Measurements from ENCODE around the gene GTPBP4. TPM values are rescaled to one million over a fixed set of nuclear protein-coding genes. Genes with fewer than 3 reads are reported as not detected.
"Not testable (repeated sequence)": the region's sequence is repeated elsewhere in the genome, so short reads cannot be mapped to it uniquely, and the experiment has no call there.

GTPBP4 gene
- total RNA-seq, 1 donor from 2014 or later = 14.1 TPM

DNA sequence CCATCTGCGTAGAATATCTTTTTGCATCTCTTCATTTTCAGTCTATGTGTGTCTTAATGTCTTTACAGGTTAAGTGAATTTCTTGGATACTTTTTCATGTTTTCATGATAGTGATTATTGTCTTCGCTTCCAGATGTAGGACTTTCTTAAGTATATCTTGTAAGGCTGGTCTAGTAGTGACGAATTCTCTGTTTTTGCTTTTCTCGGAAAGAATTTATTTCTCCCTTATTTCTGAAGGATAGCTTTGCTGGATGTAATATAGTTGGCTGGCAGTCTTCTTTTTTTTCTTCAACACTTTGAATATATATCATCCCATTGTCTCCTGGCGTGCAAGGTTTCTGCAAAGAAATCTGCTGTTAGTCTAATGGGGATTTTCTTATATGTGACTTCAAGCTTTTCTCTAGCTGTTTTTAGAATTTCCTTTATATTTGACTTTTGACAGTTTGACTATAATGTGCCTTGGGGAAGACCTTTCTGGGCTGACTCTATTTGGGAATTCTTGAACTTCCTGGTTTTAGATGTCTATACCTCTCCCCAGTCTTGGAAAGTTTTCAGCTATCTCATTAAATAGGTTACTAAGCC lies 14.3 kb downstream of the GTPBP4 start:
- H3K9ac ChIP-seq (ENCODE audit: low read depth in 1 of 3, low read length in 3 of 3) = no peak overlapping the region
- no peak overlapping the region for H3K4me3 ChIP-seq (ENCODE audit: low read length in 3 of 3)
- H3K9me3 ChIP-seq (ENCODE audit: control insufficient read depth in 3 of 3, low read length in 3 of 3) = peaks cover 0 to 6% (median 0%) of the 10 kb centered on the region in 3 donors
- H3K4me1 ChIP-seq (ENCODE audit: control insufficient read depth in 3 of 3, insufficient read depth in 3 of 3, low read length in 3 of 3) = no peaks in the 10 kb centered on the region
- no peak overlapping the region for H3K27ac ChIP-seq (ENCODE audit: low read depth, low read length)
- peaks cover 76 to 90% (median 85%) of the 10 kb centered on the region in 3 donors for H3K36me3 ChIP-seq (ENCODE audit: control insufficient read depth in 3 of 3, insufficient read depth in 3 of 3, low read length in 3 of 3)
- H3K27me3 ChIP-seq (ENCODE audit: control insufficient read depth in 3 of 3, insufficient read depth in 3 of 3, low read length in 3 of 3) = no peaks in the 10 kb centered on the region

DNA sequence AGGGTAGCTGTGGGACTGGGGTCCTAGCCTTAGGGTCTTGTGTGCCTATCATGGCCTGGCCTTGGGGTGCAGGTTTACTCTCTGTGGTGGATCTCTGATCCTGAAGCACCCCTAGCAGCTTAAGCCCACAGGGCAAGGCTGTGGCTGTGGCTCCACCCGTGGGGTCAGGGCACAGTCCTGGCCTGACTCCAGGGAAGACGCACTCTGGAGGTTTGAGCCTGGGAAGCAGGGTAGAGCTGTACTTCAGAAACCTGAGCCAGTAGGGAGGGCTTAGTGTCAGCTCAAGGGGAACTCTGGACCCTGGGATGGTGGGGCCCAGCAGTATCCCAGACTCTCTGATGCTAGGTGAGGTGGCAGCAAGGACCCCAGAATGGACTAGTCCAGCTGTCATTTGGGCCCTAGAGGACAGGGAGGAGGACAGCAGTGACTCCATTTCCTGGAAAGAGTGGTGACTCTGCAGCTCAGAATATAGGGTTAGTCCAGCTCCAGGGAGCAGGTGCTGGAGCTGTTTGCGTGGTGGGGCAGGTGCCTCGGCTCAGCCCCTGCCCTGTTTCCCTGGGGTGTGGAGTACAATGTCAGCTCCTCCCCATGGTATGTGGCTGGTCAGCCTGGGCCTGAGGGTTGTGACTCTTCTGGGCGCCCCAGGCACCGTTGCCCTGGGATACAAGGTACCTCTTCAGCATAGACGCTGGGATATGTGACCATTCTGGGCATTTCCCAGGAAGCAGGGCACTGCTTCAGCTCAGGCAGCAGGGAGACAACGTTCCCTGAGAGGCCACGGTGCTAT lies 15.8 kb downstream of the GTPBP4 start:
- H3K27ac ChIP-seq (ENCODE audit: low read depth, low read length) = no peak overlapping the region
- peaks cover 75 to 86% (median 84%) of the 10 kb centered on the region in 3 donors for H3K36me3 ChIP-seq (ENCODE audit: control insufficient read depth in 3 of 3, insufficient read depth in 3 of 3, low read length in 3 of 3)

DNA sequence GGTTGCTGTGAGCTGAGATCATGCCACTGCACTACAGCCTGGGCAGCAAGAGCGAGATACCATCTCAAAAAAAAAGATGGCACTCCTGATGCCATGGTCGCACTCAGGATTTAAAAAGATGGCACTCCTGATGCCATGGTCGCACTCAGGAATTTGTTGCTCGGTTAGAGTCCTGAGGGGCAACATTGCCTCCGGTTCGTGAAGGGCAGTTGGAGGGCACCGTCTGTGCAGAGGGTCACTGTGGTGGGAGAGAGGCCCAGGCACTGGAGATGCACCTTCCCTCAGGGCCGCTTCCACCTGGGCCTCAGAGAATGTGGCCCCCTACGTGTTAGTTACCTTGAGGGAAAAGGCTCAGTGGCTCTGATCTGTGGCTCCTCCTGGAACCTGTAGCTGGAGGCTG lies 18.3 kb downstream of the GTPBP4 start:
- Histone ChIP-seq H3K9me3 (ENCODE audit: control insufficient read depth in 3 of 3, low read length in 3 of 3) (peaks cover 0 to 6% (median 0%) of the 10 kb centered on the region in 3 donors), H3K9ac (ENCODE audit: low read depth in 1 of 3, low read length in 3 of 3) (no peak overlapping the region), H3K4me1 (ENCODE audit: control insufficient read depth in 3 of 3, insufficient read depth in 3 of 3, low read length in 3 of 3) (no peaks in the 10 kb centered on the region), H3K27me3 (ENCODE audit: control insufficient read depth in 3 of 3, insufficient read depth in 3 of 3, low read length in 3 of 3) (no peaks in the 10 kb centered on the region), H3K27ac (ENCODE audit: low read depth, low read length) (no peak overlapping the region), H3K4me3 (ENCODE audit: low read length in 3 of 3) (no peak overlapping the region), H3K36me3 (ENCODE audit: control insufficient read depth in 3 of 3, insufficient read depth in 3 of 3, low read length in 3 of 3) (peaks cover 75 to 88% (median 84%) of the 10 kb centered on the region in 3 donors)

More for the DNA sequence above, 15.8 kb downstream of the GTPBP4 start:
- Histone ChIP-seq H3K4me3 (ENCODE audit: low read length in 3 of 3) (no peak overlapping the region), H3K4me1 (ENCODE audit: control insufficient read depth in 3 of 3, insufficient read depth in 3 of 3, low read length in 3 of 3) (no peaks in the 10 kb centered on the region), H3K9me3 (ENCODE audit: control insufficient read depth in 3 of 3, low read length in 3 of 3) (peaks cover 0 to 6% (median 0%) of the 10 kb centered on the region in 3 donors), H3K9ac (ENCODE audit: low read depth in 1 of 3, low read length in 3 of 3) (no peak overlapping the region), H3K27me3 (ENCODE audit: control insufficient read depth in 3 of 3, insufficient read depth in 3 of 3, low read length in 3 of 3) (no peaks in the 10 kb centered on the region)

DNA sequence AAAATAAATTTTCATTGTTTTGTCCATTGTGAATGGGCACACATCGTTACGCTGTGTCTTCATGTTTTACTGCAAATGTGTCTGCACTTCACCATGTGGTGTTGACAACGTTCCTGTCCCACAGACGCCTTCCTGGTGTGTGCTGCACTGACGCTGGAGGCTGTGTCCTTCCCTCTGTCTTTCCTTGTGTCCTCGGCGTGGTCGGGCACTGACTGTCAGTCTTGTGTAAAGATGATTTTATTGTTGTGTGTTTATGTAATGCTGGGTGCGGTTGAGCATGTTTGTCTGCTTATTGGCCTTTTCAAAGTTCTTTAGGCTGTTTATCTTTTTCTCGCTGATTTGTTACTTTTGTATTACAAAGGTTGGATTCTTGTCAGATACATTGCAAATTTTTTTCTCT lies 19.3 kb downstream of the GTPBP4 start:
- Histone ChIP-seq H3K4me3 (ENCODE audit: low read length in 3 of 3) (no peak overlapping the region), H3K36me3 (ENCODE audit: control insufficient read depth in 3 of 3, insufficient read depth in 3 of 3, low read length in 3 of 3) (peaks cover 79 to 90% (median 86%) of the 10 kb centered on the region in 3 donors), H3K9me3 (ENCODE audit: control insufficient read depth in 3 of 3, low read length in 3 of 3) (peaks cover 0 to 3% (median 0%) of the 10 kb centered on the region in 3 donors), H3K27me3 (ENCODE audit: control insufficient read depth in 3 of 3, insufficient read depth in 3 of 3, low read length in 3 of 3) (no peaks in the 10 kb centered on the region), H3K9ac (ENCODE audit: low read depth in 1 of 3, low read length in 3 of 3) (no peak overlapping the region), H3K27ac (ENCODE audit: low read depth, low read length) (no peak overlapping the region), H3K4me1 (ENCODE audit: control insufficient read depth in 3 of 3, insufficient read depth in 3 of 3, low read length in 3 of 3) (no peaks in the 10 kb centered on the region)

DNA sequence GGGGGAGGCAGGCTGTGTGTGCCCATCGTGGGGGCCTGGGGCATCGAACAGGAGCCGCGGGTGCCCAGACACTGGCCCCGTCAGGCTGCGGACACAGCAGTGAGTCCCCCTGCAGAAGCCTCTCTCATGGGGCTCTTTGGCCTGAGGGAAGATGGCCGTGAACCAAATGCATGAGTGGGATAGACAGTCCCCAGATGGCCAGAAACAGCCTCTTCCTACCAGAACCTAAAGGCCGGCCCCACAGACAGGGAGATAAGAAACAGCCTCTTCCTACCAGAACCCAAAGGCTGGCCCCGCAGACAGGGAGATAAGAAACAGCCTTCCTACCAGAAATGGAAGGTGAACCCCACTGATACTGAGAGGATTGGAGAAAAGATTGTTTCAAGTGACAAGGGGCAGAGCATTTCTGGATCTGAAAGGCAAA lies 20.8 kb downstream of the GTPBP4 start:
- Histone ChIP-seq H3K4me1 (ENCODE audit: control insufficient read depth in 3 of 3, insufficient read depth in 3 of 3, low read length in 3 of 3) (no peaks in the 10 kb centered on the region), H3K36me3 (ENCODE audit: control insufficient read depth in 3 of 3, insufficient read depth in 3 of 3, low read length in 3 of 3) (peaks cover 71 to 82% (median 79%) of the 10 kb centered on the region in 3 donors), H3K4me3 (ENCODE audit: low read length in 3 of 3) (no peak overlapping the region), H3K9ac (ENCODE audit: low read depth in 1 of 3, low read length in 3 of 3) (no peak overlapping the region), H3K9me3 (ENCODE audit: control insufficient read depth in 3 of 3, low read length in 3 of 3) (no peaks in the 10 kb centered on the region), H3K27me3 (ENCODE audit: control insufficient read depth in 3 of 3, insufficient read depth in 3 of 3, low read length in 3 of 3) (no peaks in the 10 kb centered on the region), H3K27ac (ENCODE audit: low read depth, low read length) (no peak overlapping the region)

DNA sequence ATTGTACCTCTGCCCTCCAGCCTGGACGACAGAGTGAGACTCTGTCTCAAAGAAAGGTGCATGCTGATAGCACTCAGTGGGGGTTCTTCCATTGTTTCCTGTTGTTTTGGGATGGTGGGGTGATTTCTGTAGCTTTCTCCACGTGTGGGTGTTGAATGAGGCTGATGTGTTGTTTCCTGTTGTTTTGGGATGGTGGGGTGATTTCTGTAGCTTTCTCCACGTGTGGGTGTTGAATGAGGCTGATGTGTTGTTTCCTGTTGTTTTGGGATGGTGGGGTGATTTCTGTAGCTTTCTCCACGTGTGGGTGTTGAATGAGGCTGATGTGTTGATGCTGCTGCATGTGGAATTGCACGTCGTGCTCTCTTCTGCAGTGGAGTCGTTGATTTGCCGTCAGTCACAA lies 21.7 kb downstream of the GTPBP4 start:
- H3K27me3 ChIP-seq (ENCODE audit: control insufficient read depth in 3 of 3, insufficient read depth in 3 of 3, low read length in 3 of 3); H3K27ac ChIP-seq (ENCODE audit: low read depth, low read length); H3K4me3 ChIP-seq (ENCODE audit: low read length in 3 of 3); H3K9me3 ChIP-seq (ENCODE audit: control insufficient read depth in 3 of 3, low read length in 3 of 3); H3K4me1 ChIP-seq (ENCODE audit: control insufficient read depth in 3 of 3, insufficient read depth in 3 of 3, low read length in 3 of 3); H3K9ac ChIP-seq (ENCODE audit: low read depth in 1 of 3, low read length in 3 of 3): not testable (repeated sequence)
- peaks cover 66 to 75% (median 74%) of the 10 kb centered on the region in 3 donors for H3K36me3 ChIP-seq (ENCODE audit: control insufficient read depth in 3 of 3, insufficient read depth in 3 of 3, low read length in 3 of 3)

DNA sequence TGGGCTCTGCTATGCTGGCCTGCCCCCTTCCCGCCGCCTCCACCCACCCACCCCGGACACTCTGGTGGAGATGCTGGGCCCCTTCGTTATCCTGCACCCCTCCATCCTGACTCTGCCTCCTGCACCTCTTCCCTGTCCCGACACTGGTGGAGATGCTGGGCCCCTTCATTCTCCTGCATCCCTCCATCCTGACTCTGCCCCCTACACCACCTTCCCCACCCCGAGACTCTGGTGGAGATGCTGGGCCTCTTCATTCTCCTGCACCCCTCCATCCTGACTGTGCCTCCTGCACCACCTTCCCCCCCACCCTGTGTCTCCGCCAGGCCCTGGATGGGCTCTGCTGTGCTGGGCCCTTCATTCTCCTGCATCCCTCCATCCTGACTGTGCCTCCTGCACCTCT lies 22.5 kb downstream of the GTPBP4 start:
- Histone ChIP-seq H3K36me3 (ENCODE audit: control insufficient read depth in 3 of 3, insufficient read depth in 3 of 3, low read length in 3 of 3) (peaks cover 66 to 74% (median 70%) of the 10 kb centered on the region in 3 donors), H3K9ac (ENCODE audit: low read depth in 1 of 3, low read length in 3 of 3) (no peak overlapping the region), H3K4me1 (ENCODE audit: control insufficient read depth in 3 of 3, insufficient read depth in 3 of 3, low read length in 3 of 3) (no peaks in the 10 kb centered on the region), H3K4me3 (ENCODE audit: low read length in 3 of 3) (no peak overlapping the region), H3K27me3 (ENCODE audit: control insufficient read depth in 3 of 3, insufficient read depth in 3 of 3, low read length in 3 of 3) (no peaks in the 10 kb centered on the region), H3K27ac (ENCODE audit: low read depth, low read length) (no peak overlapping the region), H3K9me3 (ENCODE audit: control insufficient read depth in 3 of 3, low read length in 3 of 3) (no peaks in the 10 kb centered on the region)

DNA sequence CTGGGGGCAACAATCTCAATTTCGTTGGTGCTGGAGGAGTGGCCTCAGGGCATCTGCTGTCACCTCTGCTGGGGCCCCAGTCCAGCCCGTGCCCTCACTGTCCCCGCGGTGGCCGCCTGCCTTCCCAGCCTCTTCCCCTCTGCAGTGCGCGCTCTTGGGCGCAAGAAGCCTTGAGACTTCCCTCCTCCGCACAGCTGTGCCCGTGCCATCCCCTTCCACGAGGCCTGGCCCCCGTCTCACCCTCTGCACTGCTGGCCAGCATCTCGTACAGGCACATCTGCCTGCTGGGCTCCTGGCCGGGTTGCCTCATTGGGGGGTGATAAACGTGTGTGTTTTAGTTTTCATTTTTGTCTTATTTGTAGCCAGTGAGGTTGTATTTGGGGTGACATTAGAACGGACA lies 23.5 kb downstream of the GTPBP4 start:
- no peak overlapping the region for H3K9ac ChIP-seq (ENCODE audit: low read depth in 1 of 3, low read length in 3 of 3)
- no peak overlapping the region for H3K4me3 ChIP-seq (ENCODE audit: low read length in 3 of 3)
- no peak overlapping the region for H3K27ac ChIP-seq (ENCODE audit: low read depth, low read length)
- H3K27me3 ChIP-seq (ENCODE audit: control insufficient read depth in 3 of 3, insufficient read depth in 3 of 3, low read length in 3 of 3) = no peaks in the 10 kb centered on the region
- no peaks in the 10 kb centered on the region for H3K4me1 ChIP-seq (ENCODE audit: control insufficient read depth in 3 of 3, insufficient read depth in 3 of 3, low read length in 3 of 3)
- peaks cover 66 to 75% (median 71%) of the 10 kb centered on the region in 3 donors for H3K36me3 ChIP-seq (ENCODE audit: control insufficient read depth in 3 of 3, insufficient read depth in 3 of 3, low read length in 3 of 3)
- no peaks in the 10 kb centered on the region for H3K9me3 ChIP-seq (ENCODE audit: control insufficient read depth in 3 of 3, low read length in 3 of 3)

DNA sequence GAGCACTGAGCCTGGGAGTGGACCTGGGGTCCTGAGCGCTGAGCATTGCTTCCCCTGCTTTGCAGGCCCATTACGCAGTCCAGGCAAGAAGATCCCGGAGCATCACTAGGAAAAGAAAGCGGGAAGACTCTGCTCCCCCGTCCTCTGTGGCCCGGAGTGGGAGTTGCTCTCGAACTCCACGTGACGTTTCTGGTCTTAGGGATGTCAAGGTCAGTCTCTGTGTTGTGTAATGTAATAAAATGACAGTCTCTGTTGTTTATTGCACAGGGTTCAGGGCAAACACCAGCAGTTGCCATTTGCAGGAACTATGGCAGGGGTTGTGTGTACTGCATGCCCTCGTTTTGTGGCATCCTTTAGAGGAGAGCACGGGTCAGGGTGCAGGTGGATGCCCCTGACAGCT lies 27.5 kb downstream of the GTPBP4 start:
- no peaks in the 10 kb centered on the region for H3K27me3 ChIP-seq (ENCODE audit: control insufficient read depth in 3 of 3, insufficient read depth in 3 of 3, low read length in 3 of 3)
- H3K9ac ChIP-seq (ENCODE audit: low read depth in 1 of 3, low read length in 3 of 3) = no peak overlapping the region
- H3K27ac ChIP-seq (ENCODE audit: low read depth, low read length) = no peak overlapping the region
- H3K9me3 ChIP-seq (ENCODE audit: control insufficient read depth in 3 of 3, low read length in 3 of 3) = no peaks in the 10 kb centered on the region
- peaks cover 49 to 62% (median 60%) of the 10 kb centered on the region in 3 donors for H3K36me3 ChIP-seq (ENCODE audit: control insufficient read depth in 3 of 3, insufficient read depth in 3 of 3, low read length in 3 of 3)
- no peaks in the 10 kb centered on the region for H3K4me1 ChIP-seq (ENCODE audit: control insufficient read depth in 3 of 3, insufficient read depth in 3 of 3, low read length in 3 of 3)
- H3K4me3 ChIP-seq (ENCODE audit: low read length in 3 of 3) = no peak overlapping the region

DNA sequence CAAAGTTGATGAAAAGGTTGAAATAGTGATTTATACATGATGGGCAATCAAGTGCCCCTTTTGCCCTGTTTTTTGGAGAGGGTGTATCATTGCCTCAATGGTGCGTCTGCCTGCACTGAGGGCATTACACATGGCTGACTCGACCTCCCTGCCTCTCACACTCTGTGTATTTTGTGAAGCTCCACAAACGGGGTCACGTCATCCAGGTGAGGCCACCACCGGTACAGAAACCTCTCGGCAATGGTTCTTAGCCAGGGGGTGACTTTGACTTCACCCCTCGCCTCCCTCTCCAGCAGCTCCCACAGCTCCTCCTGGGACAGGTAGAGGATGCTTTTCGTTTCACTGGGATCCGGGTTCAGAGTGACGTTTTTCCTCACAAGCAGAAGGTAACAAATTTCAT lies 31.1 kb downstream of the GTPBP4 start:
- H3K4me3 ChIP-seq (ENCODE audit: low read length in 3 of 3) = no peak overlapping the region
- no peak overlapping the region for H3K9ac ChIP-seq (ENCODE audit: low read depth in 1 of 3, low read length in 3 of 3)
- no peaks in the 10 kb centered on the region for H3K27me3 ChIP-seq (ENCODE audit: control insufficient read depth in 3 of 3, insufficient read depth in 3 of 3, low read length in 3 of 3)
- peaks cover 7 to 16% (median 14%) of the 10 kb centered on the region in 3 donors for H3K4me1 ChIP-seq (ENCODE audit: control insufficient read depth in 3 of 3, insufficient read depth in 3 of 3, low read length in 3 of 3)
- no peaks in the 10 kb centered on the region for H3K9me3 ChIP-seq (ENCODE audit: control insufficient read depth in 3 of 3, low read length in 3 of 3)
- no peak overlapping the region for H3K27ac ChIP-seq (ENCODE audit: low read depth, low read length)
- H3K36me3 ChIP-seq (ENCODE audit: control insufficient read depth in 3 of 3, insufficient read depth in 3 of 3, low read length in 3 of 3) = peaks cover 41 to 45% (median 42%) of the 10 kb centered on the region in 3 donors

All from skeletal muscle tissue (tissue), 4 donors.